ENCODE measurements around the gene CRELD2.

The CRELD2 gene

DNA sequence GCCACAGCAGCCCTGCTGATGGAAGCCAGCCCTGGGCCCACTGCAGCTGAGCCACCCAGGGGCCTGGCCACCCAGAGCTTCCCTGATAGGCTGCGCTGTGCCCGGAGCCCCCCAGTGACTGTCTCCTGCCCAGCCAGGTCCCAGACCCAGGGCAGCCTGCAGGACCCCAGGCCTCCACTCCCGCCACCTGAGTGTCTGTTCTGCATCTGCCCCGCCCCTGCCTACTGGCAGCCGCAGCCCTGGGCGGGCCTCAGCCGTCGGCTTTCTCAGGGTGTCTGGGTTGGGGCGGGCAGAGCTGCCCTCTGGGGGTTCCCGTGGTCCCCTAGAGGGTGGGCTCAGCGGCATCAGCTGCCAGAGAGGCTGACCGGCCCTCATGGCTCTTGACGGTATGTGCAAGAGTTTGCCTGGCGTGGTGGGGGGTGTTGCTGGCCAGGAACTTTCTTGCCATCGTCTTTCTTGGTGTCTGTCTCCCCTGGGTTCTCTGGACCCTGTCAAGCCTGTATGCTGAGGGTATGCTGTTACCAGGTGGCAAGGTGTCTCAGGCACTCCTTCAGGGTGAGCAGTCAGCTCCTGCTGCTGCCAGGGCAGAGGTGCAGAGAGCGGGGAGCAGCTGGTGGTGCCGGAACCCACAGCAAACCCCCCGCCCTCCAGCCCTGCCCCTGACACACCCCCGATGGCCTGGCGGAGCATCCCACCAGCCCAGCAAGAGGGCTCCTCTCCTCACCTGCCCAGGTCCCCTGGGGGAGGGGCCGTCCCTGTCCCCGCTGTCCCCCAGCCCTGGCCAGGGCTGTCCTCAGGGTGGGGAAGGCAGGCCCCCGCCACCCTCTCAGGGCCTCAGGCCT, 29.9 kb downstream of the CRELD2 start:
- DNase-seq, result no peak

DNA sequence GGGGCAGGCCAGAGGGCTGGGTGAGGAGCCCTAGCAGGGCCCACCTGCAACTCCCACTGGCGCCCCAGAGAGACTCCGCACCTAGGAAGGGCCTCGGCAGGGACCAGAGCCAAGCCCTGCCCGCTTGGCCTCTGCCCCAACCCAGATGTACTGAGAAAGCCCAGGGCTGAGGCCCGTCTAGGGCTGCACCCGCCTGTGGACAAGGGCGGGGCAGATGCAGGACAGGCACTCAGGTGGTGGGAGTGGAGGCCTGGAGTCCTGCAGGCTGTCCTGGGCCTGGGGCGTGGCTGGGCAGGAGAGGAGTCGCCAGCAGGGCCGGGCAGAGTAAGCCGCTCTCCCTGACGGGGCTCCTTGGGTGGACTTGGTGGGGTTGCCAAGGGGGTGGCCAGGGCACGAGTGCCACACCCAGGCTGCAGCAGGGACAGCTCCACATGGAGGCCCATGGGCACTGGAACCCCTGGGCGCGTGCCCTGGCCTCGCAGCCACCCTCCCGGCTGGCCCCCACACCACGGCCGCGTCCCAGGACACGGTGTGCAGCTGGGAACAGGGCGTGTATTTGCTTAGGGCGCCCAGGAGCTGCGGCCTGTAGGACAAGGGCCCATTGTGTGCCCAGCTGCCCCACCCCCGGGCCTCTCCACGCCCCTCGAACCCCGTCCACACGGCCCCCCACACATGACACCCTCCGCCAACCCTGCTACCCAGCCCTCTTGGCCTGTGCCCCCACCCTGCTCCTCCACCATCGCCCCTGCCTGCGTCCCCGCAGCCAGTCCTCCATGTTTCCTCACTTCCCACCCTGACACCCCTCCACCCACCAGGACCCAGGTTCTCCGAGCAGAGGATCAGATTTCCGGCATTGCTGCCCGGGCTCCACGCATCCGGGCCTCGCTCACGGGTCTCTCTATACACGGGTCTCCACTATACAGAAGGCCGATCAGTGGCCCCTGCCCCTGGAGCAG, 30.8 kb downstream of the CRELD2 start:
- DNase-seq, result no peak

DNA sequence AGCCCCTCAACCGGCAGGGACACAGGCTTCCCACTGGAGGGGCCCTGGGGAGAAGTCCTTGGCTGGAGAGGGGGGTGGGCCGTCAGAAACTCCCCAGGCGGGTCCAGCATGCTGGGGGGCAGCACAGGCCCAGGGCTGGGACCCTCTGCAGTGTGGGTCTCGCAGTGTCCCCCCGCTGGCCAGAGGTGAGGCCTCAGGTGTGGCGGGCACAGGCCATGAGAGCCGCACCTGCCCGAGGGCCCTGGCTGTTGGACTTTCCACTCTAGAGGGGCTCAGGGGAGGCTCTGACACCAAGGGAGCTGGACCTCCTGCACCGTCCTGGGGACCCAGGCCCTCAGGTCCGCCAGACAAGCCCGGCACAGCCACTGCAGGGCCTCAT, 31.5 kb downstream of the CRELD2 start:
- DNase-seq, result no peak

DNA sequence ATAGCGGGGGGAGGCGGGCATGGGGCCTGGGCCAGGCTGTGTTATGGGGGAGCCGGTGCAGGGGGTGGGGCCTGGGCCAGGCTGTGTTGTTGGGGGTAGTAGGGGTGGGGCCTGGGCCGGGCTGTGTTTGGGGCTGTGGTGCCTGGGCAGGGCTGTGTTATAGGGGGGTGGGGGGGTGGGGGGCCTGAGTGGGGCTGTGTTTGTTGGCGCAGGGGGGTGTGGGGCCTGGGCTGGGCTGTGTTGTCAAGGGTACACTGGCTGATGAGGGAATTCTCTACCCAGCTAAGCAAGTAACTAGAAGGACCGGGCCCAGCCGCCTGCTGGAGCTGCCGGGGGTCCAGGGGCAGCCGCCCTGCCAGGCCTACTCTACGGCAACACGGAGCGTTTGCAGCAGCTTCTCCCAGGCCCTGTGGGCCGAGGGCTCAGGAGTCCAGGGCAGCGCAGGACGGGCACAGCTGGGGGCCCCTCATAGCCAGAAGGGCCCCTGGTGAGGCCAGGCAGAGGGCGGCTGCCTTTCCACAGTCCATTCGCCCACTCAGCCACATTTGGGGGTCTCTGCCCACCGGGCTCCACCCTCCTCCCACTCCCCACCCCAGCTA, 32.1 kb downstream of the CRELD2 start:
- no peak for DNase-seq

DNA sequence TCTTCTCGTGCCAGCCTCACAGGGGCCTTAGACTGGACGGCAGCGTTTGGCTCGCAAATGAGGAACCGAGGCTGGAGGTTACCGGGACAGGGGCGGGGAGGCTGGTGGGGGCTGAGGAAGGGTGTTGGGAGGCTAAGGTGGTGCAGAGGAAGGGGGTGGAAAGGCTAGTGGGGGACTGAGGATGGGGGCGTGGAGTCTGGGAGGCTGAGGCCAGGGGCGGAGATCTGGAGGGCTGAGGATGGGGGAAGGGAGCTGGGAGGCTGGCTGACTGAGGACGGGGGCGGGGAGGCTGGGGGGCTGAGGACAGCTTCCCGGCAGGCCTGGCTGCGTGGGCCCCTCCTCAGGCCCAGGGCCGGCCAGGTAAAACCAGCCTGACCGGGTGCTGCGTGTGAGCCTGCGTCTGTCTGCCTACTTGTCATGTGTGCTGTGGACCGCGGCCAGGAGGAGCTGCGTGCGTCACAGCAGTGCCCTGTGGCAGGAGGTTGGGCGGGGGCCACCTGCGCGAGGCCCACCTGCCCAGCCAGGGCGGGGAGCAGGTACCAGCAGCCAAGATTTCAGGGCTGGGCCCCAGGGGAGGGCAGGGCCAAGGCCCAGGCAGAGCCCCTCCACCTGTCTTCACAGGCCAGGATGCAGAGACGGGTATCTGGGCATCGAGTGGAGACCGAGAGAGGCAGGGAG, 32.7 kb downstream of the CRELD2 start:
- DNase-seq, result no peak

DNA sequence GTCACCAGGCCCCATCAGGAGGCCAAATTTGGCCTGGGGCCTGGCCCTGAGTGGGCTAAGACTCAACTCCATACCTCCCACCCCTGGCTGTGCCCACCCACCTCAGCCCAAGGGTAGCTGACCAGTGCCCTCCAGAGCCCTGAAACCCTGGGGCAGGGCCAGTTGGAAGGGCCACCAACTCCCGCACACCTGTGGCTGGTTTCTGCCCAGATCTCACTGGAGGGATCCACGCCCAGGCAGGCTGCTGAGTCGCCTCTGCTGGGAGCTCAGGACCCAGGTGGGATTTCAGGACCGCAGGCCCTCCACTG, 33.2 kb downstream of the CRELD2 start:
- DNase-seq, result no peak

DNA sequence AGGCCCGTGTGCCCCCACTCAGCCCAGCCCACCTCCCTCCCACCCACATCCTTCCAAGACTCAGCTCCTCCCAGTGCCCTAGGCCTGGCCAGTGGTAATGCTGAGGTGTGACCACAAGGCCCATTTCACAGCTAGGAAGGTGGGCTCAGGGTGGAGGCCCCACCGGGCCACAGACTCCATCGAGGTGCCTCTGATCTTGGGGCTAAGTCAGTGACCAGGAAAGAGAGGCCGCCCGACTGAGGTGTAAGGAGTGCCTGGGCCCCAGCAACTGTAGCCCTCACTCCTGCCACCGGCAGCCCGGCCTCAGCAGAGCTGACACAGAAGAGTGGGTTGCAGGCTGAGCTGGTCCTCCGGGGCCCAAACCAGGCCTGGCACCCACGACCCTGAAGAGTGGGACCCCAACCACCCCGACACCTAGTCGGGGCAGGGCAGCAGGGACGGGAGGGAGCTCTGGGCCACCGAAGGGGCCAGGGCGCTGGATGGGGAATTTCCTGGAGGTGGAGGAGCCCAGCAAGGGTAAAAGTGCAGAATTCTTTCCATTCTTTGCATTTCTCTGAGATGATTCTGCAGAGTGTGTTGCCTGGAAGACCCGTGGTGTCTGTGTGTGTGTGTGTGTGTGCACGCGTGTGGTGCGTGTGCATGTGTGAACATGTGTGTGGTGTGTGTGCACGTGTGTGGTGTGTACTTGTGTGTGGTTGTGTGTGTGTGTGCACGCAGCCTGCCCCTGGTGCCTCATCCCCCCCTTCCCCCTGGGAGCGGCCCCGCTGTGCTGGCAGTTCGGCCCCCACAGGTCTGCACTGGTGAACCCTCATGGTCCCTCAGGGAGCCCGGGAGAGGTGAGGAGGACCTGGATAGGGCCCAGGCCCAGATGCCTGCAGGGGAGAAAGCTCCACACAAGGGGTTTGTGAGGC, 33.8 kb downstream of the CRELD2 start:
- no peak for DNase-seq

DNA sequence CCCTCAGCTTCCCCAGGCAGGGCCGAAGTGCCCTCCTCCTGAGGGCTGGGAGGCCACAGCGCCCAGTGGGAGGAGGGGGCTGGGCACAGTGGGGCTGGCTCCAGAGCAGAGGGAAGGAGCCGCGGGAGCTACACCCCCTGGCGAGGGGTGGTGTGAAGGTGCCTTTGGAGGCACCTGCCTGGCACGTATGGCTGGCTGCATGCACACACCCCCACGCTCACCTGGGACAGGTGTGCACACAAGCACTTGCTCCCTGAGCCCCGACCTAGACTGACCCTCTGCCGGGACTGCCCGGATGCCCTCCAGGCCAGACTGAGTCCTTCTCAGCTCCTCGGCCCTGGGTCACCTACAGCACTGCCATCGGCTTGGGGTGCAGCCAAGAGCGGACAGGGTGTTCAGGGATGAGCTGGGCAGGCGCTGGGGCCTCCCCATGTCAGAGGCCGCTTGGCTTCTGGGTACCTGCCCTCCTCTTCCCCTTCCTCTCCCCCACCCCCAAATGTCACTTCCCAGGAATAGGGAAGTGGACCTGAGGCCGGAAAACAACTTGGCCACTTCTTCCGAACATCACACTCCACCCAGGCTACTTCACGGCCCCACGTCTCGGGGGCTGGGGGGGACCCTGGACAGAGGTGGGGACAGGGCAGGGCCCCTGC, 34.7 kb downstream of the CRELD2 start:
- no peak for DNase-seq

DNA sequence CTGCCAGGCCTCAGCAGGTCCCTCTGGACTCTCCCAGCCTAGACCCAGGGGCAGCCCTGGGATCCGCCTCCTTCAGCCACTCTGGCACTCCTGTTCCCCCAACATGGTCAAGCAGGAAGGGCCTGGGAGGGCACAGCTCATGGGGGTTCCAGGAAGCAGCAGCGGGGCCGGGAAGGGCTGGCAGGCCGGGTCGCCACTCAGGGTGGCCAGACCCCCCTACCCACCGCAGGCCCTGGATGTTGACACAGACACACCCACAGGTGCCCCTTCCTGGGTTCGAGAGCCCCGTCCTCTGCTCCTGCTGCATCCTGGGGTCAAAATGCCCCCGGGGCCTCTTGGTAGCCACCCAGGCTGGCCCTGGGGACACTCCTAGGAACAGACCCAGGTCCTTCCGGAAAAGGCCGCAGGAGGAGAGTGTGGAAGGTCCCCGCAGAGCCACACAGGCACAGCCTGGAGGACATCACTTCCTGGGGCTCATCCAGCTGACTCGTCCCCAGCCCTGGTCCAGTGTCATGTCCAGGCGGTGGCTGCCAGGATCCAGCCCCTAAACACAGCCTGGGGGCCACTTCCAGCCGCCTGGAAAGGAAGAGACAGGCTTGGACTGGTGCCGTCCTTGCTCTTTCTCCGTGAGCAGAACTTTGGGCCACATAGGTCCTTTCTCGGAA, 35.4 kb downstream of the CRELD2 start:
- no peak for DNase-seq

DNA sequence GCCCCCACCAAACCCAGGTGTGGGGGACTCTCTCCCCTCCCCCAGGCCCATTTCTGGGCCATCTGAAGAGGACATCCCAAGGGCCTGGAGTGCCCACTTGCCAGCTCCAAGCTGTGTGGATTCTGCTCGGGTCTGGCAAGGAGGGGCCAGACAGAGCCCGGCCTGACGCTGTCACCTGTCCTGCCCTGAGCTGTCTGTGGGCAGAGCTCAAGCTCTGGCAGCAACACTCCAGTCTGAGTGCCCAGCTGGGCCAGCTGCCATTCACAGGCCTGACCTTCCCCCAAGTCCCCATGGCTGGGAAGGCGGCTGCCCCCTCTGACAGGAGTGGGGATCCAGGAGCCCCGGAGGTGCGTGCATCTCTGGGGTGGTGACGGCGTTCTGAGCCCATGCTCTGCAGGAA, 35.9 kb downstream of the CRELD2 start:
- no peak for DNase-seq

DNA sequence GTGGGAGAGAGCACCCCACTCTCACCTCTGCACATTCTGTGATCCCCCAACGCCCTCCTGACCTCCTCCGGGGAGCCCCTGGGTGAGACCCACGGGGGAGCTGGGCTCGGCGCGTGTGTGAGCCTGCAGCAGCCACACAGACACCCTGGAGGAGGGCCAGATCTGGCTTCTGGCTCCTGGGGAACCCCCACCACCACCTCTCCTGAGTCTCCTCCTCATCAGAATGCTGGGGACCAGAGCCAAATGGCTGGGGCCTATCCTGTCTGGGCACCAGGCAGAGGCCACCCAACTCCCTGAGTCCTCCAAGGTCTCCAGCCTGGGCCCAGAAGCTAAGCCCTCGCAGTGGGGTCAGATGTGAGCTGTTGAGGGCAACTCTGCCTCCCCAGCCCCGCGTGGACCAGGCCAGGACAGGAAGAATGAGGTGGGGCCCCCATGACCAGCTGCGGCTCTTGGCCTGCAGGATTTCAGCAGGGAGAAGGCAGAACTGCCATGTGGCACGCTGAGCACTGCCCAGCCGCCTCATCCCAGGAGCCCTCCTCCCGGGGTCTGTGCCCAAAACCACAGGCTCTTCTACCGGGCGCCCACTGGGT, 36.7 kb downstream of the CRELD2 start:
- DNase-seq, result no peak

DNA sequence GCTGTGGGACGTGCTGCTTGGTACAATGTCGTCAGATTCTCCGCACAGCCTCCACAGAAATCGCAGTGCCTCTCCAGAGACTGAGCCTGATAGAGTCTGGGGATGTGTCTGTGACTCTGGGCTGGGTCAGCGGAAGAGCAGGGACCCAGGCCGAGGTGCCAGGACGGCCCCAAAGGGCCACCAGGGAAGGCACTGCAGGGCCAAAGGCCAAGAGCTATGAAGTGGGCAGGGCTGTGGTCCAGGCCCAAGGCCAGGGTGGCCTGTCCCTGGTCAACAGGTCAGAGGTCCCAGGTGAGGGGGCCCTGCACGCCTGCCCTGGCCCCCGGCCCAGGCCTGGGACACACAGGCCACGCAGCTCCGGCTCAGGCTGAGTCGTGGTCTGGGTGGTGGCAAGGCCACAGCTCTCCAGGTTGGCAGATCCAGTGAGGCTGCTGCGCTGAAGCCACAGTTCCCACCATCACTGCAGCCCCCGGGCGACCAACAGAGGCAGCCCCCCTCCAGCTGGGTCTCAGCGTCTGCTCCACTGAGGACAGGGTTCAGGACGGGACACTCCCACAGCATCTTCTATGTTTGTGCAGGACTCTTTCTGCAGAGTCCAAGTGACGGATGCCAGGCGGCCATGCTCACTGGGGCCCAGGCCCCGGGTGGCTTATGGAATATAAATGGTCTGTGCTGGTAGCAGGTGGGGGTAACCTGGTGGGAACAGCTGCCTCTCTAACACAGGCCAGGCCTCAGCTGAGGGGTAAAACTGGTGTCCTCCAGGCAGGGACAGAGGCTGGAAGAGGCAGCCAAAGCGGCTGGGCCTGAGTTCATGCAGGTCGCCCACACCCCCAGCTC, 37.4 kb downstream of the CRELD2 start:
- no peak for DNase-seq

DNA sequence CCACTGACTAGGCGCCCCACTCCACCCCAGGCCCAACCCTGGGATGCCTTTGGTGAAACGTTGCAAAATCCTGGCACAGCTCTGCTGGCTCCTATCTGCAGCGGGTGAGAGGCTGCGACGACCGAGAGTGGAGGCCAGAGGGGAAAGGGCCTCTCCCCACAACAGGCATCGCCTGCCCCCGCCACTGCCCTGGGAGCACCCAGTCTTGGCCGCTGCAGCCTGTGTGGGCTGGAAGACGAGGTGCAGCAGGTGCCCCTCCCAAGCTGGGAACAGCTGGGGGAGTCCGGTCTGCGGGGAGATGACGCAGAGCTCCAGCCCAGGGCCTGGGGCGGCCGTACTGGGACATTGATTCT, 38.0 kb downstream of the CRELD2 start:
- no peak for DNase-seq

DNA sequence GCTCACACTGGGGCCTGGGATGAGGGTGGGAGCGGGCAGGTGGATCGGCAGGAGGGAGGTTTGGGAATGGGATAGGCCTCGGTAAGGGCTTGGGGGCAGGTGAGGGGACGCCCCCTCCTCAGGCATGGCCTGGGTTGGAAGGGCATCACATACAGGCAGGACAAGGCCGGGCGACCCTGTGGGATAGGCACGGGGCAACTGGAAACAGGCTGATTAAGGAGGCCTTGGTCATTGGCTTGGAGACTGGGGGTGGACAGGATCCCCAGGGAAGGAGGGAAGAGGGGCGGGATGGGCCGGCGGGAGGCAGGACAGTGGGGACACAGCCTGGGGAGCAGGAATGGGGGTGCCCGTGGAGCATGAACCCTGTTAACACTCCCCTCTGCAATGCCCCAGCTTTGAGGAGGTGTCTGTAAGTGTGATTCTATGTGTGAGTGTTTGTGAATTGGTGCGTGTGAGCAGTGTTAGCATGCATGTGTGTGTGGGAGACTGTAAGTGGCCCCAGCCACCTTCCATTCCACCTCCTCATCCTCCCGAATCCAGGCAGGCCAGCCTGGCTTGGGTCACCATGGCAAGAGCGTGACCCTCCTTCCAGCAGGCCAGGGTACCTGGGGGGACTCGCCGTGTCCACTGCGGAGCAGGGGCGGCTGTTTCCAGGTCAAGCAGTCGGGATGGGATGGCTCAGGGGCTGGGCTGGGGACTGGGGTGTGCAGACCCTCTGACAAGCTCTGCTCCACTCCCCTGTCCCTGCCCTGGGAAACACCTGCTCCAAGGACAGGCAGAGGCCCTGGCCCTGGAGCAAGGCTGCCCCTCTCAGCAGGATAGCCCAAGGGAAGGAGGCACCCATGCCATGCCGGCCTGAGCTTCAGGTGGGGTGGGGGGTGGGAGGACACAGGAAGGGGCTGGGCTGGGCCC, 38.7 kb downstream of the CRELD2 start:
- no peak for DNase-seq

DNA sequence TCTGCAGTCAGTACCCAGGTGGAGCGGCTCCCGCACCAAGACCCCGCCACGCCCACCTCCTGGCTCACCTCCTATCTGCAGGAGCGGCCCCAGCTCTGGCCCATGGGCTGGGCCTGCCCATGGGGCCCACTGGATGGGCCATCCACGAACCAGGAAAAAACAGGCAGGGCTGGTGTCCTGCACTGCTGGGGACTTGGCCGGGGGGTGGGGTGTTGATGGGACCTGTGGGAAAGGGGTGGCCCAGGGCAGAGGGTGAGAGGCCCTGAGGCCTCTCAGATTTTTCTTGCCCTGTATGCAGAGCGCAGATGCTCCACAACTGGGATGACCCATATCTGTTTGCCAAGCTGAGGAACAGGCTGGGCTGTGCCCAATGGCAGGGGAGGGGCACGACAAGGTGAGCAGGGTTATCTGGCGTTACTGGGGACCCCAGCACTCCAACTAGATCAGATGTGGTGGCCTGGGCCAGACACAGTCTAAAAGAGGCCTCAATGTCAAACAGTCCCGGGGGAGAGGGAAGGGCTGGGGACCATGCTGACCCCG, 39.5 kb downstream of the CRELD2 start:
- DNase-seq, result no peak

DNA sequence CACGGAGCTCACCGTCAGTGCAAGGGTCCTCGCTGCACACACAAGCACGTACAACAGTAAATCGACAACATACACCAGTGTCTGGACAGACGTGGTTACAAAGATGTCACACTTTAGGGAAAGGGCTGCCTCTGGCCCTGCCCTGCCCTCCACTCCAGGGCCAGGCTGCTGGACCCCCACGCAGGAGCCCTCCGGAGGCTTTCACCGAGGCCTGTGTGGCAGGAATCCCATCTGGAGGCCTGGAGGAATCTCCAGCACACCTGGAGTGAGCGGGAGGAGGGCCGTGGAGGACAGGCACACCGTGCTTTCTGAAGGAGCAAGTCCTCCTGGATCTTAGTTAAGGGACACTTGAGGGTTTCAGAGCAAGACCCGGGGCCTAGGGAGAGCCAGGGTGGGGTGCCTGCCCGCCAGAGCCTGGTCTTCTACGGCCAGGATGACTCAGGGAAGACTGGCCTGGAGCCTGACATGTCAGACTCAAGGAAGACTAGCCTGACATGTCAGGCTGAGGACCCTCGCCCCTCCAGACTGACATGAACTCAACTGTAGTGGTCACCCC, 40.0 kb downstream of the CRELD2 start:
- DNase-seq, result no peak

DNA sequence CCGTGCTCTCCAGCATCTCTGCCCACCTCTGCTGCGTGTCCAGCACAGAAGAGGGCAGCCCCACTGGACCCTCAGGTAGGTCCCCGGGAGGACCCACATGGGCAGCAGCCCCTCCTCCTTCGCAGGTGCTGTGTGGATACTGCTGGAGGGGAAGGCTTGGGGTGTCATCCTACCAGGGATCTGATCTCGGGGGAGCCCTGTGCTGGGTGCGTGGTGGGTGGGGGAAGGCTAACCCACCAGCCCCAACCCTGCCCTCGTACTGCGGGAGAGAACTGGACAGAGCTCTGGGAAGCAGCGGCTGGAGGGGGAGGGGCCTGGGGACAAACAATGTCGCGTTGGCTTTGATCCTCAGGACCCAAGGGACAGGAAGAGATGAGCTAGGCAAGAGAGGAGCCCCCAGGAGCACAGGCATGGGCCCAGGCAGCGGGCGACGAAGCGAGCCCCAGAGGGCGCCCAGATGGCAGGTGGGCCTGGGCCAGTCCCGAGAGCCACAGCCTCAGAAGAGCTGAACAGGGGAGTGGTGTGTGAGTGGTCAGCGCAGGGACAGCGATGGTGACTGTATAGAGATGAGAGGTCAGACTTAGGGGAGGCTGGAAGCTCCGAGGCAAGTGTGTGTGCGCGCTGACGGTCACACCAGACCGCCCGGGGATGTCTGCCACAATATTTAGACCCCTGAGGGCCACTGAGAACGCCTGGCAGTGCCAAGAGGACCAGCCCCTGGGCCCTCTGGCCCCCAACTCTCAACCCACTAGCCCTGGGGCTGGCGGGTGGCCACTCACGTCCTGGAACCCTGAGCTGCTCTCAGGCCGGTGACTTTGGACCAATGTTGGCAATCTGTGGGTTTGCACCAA, 40.7 kb downstream of the CRELD2 start:
- DNase-seq, result no peak
